Fibroblast of skin of right quadriceps (primary cell): ENCODE results near the gene KLHL29.
"Not testable (repeated sequence)": the region's sequence is repeated elsewhere in the genome, so short reads cannot be mapped to it uniquely, and the experiment has no call there.

Experiments
- DNase-seq: peaks from one replicate; pipeline ENCODE4 v3.0.0-alpha.2; 2013

Gene KLHL29

GRCh38 chr2:23373666-23374065 lies 11.3 kb upstream of the KLHL29 start:
- DNase-seq, result no peak

GRCh38 chr2:23375448-23375847 lies 9.5 kb upstream of the KLHL29 start:
- DNase-seq, result no peak

GRCh38 chr2:23376075-23376474 lies 8.9 kb upstream of the KLHL29 start:
- DNase-seq, result no peak

GRCh38 chr2:23376972-23377371 lies 8.0 kb upstream of the KLHL29 start:
- peak; percentile 34 for DNase-seq

- no peak for DNase-seq
Measured at GRCh38 chr2:23377771-23378170, 7.2 kb upstream of the KLHL29 start.

- DNase-seq, result no peak
Measured at GRCh38 chr2:23378496-23378895, 6.5 kb upstream of the KLHL29 start.

GRCh38 chr2:23379220-23379695 lies 5.7 kb upstream of the KLHL29 start:
- DNase-seq, result no peak

- no peak for DNase-seq
Measured at GRCh38 chr2:23380562-23381065, 4.4 kb upstream of the KLHL29 start.

GRCh38 chr2:23381084-23381483 lies 3.9 kb upstream of the KLHL29 start:
- peak; percentile 81 for DNase-seq

DNA sequence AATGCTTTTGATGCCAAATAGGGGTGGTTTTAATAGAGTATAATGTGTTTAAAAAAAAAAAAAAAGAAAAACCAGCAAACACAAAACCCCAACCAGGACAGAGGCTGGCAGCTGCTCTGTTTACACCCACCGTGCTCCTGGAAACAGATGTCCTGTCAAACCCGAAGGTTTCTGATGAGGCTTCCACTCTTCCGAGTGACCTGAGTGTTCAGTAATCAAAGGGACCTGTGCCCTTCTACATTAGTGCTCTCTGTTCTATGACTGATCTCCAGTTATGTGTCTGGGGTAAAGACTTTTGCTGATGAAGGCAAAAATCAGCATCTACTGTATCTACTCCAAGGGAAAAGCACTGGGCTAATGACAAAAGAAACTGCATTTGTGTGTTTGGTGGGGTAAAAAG lies 3.5 kb upstream of the KLHL29 start:
- no peak for DNase-seq

DNA sequence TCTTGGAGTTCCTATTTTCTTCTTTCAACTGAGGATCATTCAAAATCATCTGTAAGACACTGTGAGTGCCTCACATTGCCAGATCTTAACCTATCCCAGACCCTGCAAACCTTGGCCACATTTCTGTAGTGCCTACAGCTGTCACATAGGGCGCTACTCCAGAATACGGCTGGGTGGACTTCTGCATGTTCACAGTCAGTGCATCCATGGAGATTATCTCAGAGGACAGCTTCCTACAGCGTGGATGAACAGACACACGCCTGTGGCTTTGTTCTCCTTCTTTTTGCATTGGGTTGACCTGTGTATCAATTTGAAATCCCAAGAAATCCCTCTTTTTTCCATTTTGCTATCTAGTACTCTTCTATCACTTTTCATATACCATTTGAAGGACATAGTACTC lies 1.9 kb upstream of the KLHL29 start:
- no peak for DNase-seq

DNA sequence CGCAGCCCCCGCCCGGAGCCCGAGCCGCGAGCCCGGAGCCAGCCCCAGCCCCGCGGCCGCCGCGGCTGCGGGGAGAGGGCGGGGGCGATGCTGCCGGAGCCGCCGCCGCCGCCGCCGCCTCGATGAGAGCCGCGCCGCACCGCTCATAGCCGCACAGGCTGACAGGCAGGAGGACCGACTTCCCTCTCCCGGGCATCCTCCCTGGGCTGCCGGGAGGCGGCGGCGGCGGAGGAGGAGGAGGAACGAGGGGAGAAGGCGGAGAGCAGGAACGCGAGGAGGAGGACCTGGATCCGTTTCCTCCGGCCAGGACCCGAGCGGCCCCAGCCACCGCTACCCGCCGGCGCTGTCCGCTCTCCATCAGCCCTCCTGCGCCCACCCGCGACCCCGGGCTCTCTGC lies 370 bp downstream of the KLHL29 start:
- peak; percentile 38 for DNase-seq

DNA sequence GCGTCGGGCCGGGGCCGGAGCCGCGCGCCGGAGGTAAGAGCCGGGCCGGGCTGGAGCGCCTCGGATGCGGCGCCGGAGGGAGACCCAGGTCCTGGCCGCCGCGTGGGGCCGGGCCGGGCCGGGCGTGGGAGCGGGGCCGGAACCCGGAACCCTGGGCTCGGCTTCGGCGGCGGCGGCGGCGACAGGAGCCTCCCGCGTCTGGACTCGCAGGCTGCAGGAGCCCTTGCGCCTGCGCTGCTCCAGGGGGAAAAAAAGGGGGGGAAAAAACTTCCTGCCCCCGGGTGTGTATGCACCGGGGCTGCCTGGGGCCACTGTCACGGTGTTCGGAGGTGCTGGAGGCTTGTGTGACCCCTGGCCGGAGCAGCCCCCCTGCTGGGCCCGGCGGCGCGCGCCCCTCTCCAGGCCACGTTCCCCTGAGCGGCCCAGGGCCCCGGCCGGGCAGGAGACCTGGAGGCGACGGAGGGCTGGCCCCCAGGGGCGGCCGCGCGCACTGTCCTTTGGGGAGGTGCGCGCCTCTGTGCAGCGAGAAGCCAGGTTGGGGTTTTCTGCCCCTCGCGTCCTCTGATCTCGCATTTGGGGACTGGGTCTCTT lies 864 bp downstream of the KLHL29 start:
- no peak for DNase-seq

DNA sequence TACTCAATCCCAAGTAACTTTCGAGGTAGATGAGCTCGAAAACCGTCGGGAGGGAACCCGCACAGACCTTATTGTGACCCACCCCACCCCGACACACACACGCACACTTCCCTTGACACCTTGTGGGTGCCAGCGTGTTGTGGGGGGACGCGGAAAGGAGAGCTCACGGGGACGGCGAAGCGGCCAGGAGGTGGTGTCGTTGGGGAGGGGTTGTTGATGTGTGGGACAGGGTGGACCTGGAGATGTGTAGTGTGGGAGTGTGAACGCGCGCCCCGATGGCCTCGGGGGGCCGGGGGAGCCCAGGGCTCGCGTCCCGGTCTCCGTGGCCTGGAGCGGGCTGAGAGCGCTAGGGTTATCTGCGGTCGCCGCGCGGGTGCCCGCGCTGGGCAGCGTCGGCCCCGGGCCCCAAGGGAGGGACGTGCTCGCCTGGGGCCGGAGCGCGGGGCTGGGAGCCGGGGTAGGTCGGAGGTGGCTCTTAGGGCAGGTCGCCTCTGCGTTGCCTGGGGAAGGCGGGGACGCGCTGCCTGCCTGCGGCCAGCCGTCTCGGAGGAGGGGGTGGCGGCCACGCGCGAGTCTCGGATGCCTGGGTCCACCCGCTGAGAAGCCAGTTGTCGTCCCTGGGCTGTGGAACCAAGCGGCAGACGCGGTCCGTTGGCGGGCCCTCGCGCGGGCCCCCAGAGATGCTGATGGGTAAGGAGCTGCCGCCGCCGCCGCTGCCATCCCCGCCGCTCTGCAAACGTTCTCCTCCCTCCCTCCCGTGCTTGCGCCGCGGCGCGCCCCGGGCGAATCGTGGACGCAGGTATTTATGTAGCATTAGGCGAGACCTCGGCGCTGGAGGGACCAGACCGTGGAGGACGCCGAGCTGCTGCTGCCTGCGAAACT lies 1.6 kb downstream of the KLHL29 start:
- DNase-seq, result no peak

DNA sequence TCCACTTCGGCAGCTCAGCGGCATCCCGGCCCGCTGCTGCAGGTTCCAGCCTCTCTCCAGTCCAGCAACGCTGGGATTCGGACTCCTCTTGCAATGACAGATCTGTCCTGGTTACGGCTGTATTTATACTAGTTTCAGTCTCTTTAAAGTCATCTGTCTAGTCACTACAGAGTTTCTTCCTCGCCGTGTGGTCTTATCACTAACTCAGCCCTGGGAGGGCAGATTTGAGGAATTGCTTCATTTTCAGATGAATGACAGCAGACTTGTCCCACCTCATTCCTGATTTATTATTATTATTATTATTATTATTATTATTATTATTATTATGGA lies 2.2 kb downstream of the KLHL29 start:
- DNase-seq, result no peak

- DNase-seq, result no peak
Measured at GRCh38 chr2:23387845-23388244, 2.9 kb downstream of the KLHL29 start.

DNA sequence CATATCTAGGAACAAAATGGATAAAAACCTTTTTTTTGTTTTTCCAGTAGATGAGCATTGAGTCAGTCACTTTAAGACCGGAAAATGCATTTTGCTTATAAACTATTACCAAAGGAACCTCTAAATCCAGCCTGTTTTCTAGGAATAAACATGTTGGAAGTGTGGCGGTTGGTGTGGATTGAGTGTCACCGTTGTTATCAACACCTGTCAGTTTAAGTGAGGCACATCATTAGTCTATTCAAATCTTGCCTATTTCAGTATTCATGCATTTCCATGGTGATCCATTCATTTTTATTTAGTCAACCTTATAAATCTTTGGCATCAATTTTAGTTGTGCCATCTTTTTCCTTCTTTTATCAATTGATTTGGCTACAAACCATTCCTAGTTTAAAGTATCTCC lies 3.3 kb downstream of the KLHL29 start:
- no peak for DNase-seq

GRCh38 chr2:23388756-23389514 lies 4.0 kb downstream of the KLHL29 start:
- no peak for DNase-seq

DNA sequence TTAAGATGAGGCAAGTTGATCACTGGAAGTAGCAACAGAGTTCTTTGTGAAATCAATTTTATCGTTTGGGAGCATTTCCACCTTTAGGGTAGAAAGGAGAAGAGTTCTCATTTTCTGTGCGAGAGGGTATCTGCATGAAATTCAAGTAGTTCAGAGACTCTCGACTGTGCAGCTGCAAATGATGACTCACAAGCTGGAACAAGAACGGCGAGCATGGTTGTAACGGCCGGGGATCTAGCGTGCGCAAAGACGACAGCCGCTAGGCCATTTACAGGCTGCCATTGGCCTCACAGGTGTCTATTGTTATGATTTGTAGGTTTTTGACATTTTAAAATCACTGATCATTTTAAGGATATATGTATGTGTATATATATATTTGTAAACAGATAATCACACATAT lies 5.2 kb downstream of the KLHL29 start:
- DNase-seq, result no peak

DNA sequence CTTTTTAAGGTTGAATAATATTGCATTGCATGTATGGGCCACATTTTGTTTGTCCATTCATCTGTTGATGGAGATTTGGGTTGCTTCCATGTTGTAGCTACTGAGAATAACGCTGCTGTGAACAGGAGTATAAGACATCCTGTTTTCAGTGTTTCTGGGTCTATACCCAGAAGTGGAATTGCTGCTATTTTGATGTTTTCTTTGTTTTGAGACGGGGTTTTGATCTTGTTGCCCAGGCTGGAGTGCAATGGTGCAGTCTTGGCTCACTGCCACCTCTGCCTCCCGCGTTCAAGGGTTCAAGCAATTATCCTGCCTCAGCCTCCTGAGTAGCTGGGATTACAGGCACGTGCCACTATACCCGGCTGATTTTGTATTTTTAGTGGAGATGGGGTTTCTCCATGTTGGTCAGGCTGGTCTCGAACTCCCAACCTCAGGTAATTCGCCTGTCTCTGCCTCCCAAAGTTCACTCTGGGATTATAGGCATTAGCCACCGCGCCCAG lies 6.3 kb downstream of the KLHL29 start:
- not testable (repeated sequence) for DNase-seq

DNA sequence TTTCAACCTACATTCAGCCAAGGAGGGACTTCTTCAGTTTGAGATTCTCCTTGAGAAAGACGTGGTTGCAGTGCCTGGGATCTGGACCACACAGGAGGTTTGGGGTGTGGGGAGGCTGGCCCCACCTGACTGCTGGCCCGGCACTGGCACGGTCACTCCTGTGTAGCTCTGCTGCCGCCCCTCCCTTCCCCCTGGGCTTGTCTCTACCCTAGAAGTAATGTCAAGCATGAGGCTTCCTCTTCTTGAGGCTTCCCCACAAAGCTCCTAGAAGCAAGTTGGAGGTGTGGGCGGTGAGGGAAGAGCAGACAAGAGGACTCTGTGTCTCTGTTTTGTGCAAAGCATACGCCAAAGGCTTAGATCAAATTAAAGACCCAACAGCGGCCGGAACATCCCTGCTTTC lies 8.7 kb downstream of the KLHL29 start:
- DNase-seq, result no peak

DNA sequence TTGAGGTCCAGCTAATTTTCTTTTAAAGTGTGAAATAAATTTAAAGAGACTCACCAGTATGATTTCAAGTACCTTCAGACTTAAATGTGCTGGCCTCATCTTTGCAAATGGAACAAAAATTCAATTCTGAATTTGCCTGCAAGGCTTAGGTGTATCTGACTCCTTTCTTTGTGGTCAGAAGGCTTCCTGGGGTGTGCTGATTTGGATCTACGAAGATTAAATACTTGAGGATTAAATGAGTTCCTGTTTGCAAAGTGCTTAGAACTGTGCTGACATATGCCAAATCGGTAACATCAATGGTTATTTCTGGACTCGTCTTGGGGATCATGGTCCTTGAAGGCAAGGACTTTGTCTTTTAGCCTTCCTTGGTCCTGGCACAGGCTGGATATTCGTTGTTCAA lies 9.7 kb downstream of the KLHL29 start:
- no peak for DNase-seq

GRCh38 chr2:23397478-23397877 lies 12.5 kb downstream of the KLHL29 start:
- DNase-seq, result no peak
